ENCODE data around the gene HP1BP3.
"Not testable (repeated sequence)": the region's sequence is repeated elsewhere in the genome, so short reads cannot be mapped to it uniquely, and the experiment has no call there.

HP1BP3 gene

GRCh38 chr1:20726118-20726911, 60.8 kb downstream of the HP1BP3 start:
- DNase-seq = no peak

- DNase-seq = no peak
These were observed 61.7 kb downstream of the HP1BP3 start for GRCh38 chr1:20725189-20726117.

- no peak for DNase-seq
These were observed 62.5 kb downstream of the HP1BP3 start for GRCh38 chr1:20724364-20725188.

DNA sequence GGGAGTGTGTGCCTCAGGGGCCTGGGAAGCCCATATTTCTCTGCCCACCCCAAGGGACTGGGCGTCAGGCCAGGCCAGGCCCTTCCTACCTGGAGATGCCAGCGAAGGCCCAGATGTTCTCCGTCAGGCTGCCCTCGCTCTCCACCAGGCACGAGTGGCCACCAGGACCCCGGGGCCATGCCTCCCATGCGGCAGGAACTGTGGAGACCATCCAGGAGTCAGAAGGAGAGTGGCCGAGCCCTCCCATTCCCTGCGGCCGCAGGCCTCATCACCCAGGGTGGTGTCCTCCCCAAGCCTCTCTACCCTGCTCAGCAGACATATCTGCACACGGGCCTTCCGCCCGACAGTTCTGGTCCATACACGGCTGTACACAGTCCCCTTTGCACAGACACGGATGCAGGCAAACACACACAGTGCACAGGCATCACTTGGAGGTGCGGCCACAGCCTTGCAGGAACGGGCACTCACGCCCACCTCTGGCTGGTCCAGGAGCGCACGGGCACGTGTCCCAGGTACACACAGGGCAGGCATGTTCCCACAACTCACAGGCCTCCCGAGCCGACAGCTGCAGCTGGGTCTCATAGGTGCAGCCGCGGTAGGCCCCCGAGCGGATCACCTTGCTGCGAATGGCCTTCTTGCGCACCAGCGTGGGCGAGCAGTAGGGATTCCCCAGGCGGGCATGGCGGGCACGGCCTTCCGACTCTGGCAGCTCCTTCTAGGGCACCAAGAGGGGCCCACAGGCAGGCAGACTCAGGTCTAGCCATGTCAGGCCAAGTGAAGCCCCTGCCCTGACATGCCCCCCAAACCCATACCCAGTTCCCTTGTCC, 63.4 kb downstream of the HP1BP3 start:
- DNase-seq = no peak

GRCh38 chr1:20723159-20723536, 64.0 kb downstream of the HP1BP3 start:
- no peak for DNase-seq

GRCh38 chr1:20721117-20722061, 65.7 kb downstream of the HP1BP3 start:
- no peak for DNase-seq

GRCh38 chr1:20720631-20721091, 66.4 kb downstream of the HP1BP3 start:
- DNase-seq = no peak

DNA sequence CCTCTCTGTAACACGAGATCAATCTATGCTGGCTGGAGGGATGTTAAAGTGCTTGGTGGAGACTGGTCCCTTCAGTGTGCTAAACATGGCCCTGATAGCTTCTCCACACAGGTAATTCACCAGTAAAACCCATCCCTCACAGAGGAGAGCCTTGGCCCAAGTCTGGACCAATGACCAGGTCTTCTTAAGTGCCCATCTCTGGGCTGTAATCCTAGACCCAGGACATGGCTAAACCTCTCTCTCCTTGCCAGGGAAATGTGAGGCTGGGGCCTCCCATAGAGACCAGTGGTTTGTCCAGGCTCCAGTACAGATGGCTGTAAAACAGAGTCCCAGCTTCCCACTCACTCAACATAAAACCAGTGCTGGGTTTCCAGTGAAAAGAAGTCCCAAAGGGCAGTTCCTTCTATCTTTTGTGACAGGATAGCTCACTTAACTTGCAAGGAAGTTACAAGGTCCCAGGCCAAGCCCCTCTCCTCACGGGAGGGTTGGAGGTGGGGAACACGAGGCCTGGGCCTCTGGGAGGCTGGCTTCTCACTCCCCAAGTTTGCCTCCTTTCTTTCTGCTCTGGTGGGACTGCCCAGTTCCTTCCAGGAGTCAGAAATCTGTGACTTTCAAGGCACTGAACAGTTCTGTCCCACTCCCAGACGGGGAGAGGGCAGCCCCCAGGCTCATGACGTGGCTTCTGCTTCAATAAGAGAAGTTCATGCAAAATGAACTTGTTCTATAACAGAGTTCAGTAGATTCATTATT, 67.1 kb downstream of the HP1BP3 start:
- no peak for DNase-seq

DNA sequence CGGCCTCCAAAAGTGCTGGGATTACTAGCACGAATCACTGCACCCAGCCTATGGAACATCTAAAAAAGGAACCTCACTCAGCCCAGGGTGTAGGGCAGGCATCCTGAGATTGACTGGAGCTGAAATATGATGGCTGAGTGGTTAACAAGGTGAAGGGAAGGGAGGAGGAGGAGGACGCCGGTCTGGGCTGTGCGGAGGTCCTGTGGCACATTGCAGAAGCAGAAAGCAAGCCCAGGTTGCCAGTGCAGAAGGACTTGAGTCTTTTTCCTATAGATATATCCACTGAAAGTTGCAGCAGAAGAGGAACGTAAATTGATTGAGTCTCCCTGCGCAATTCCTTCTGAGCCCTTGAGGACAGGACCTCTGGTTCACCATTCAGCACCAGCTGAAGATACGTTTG, 67.8 kb downstream of the HP1BP3 start:
- no peak for DNase-seq

- DNase-seq = not testable (repeated sequence)
These were observed 68.7 kb downstream of the HP1BP3 start for GRCh38 chr1:20718343-20718882.

GRCh38 chr1:20717452-20718342, 69.4 kb downstream of the HP1BP3 start, which contains the start of gene KIF17:
KIF17 (minus strand) TSS chr1:20718007; CDS start chr1:20717706, 301 bp downstream.
- peak in 1 of 2 experiments; percentile 56 for DNase-seq

- no peak for DNase-seq
These were observed 70.9 kb downstream of the HP1BP3 start for GRCh38 chr1:20716232-20716631.

GRCh38 chr1:20715406-20715805, 71.7 kb downstream of the HP1BP3 start:
- DNase-seq = no peak

DNA sequence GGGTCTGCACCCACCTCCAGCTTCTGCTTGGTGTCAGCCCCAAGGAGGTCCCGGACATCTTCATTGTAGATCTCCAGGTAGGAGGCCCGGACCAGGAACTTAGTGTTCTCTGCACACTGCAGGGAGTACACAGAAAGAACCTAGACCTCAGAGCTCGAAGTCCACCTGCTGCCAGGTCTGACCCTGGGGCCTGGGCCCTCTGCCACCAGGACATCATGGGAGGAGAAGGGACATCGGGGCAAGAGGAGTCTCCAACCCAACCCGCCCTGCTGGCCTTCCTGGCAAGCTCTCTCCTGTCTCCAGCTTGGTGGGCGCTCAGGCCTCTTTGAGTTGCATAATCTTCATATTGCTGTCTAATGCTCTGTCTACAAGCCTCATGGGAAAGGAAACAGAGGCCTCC, 73.7 kb downstream of the HP1BP3 start:
- DNase-seq = no peak

DNA sequence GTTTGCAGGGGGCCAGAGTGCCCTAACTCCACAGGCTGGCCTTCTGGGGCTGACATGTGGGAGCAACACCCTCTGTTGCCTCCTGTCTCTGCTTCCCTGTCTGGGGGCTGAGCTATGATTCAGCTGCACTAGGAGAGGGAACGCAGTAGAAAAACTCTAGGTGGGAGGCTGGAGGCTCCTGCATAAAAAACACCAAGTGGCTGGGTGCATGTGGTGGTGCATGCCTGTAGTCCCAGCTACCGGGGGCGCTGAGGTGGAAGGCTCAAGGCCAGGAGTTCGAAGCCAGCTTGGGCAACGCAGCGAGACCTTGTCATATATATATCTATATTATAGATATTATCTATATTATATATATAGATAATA, 74.9 kb downstream of the HP1BP3 start:
- peak in 1 of 2 experiments; percentile 55 for DNase-seq

DNA sequence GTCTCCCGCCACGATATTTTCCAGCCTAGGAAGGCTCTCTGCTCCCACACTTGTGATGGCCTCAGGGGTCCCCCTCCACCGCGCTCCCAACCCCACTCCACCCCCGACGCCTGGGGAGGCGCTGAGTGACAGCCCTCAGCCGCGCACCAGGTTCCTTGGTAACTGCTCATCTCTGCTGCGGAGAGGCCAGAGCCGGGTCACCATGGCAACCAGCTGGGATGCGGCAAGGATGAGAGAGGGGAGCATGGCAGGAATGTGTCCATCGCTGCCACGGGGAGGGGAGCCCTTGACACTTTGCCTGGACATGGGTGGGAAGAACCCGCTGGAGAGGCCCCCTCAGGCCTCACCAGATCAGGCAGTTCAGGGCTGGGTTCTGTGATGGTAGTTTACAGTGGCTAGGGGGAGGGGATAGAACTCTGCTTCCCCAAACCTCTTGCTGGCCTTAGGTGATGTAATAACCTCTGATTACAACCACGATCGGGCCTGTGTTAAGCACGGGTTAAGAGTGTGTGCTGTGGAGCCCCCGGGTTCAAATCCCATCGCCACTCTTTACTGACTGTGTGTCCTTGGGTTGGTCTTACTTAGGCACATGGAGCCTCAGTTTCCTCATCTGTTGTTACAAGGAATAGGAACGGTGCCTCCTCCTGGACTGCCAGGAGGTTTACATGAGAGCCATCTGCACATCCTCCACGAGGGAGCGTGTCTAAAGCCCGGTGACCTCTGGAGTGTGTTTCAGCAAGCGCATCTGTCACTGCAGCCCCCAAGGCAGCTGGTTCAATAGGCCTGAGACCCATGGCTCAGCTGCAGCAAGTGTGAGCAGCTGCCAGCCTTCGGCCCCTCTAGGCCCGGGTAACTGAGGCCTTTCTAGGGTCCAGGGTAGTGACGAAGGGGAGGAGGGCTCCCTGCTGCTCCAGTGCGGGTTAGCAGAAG, 75.6 kb downstream of the HP1BP3 start:
- peak; percentile 55 for DNase-seq
